Measurements from ENCODE around the gene TBC1D19.
"Not testable (repeated sequence)": the region's sequence is repeated elsewhere in the genome, so short reads cannot be mapped to it uniquely, and the experiment has no call there.

The TBC1D19 gene

GRCh38 chr4:26583865-26584652 is at the start of gene TBC1D19:
Gene TBC1D19, plus strand, starts transcription at chr4:26584084. Its CDS starts 110 bp downstream, at chr4:26584194.
- DNase-seq (ENCODE audit: low read depth): peak; percentile 90

GRCh38 chr4:26542991-26543390 is 40.9 kb upstream of the TBC1D19 start:
- DNase-seq (ENCODE audit: low read depth): no peak

- no peak for DNase-seq (ENCODE audit: low read depth)
Measured at GRCh38 chr4:26544421-26544820, 39.5 kb upstream of the TBC1D19 start.

GRCh38 chr4:26548379-26548778 is 35.5 kb upstream of the TBC1D19 start:
- not testable (repeated sequence) for DNase-seq (ENCODE audit: low read depth)

GRCh38 chr4:26557164-26557563 is 26.7 kb upstream of the TBC1D19 start:
- DNase-seq (ENCODE audit: low read depth): no peak

- no peak for DNase-seq (ENCODE audit: low read depth)
Measured at GRCh38 chr4:26558166-26558895, 25.6 kb upstream of the TBC1D19 start.

- DNase-seq (ENCODE audit: low read depth): no peak
Measured at GRCh38 chr4:26566133-26566532, 17.8 kb upstream of the TBC1D19 start.

GRCh38 chr4:26568446-26568994 is 15.4 kb upstream of the TBC1D19 start:
- peak; percentile 97 for DNase-seq (ENCODE audit: low read depth)

- DNase-seq (ENCODE audit: low read depth): no peak
Measured at GRCh38 chr4:26570596-26570995, 13.3 kb upstream of the TBC1D19 start.

- DNase-seq (ENCODE audit: low read depth): no peak
Measured at GRCh38 chr4:26573389-26573794, 10.5 kb upstream of the TBC1D19 start.

GRCh38 chr4:26574563-26574962 is 9.3 kb upstream of the TBC1D19 start:
- DNase-seq (ENCODE audit: low read depth): no peak

GRCh38 chr4:26576231-26576739 is 7.6 kb upstream of the TBC1D19 start:
- peak; percentile 53 for DNase-seq (ENCODE audit: low read depth)

- no peak for DNase-seq (ENCODE audit: low read depth)
Measured at GRCh38 chr4:26577066-26577465, 6.8 kb upstream of the TBC1D19 start.

GRCh38 chr4:26579169-26579568 is 4.7 kb upstream of the TBC1D19 start:
- DNase-seq (ENCODE audit: low read depth): no peak

- not testable (repeated sequence) for DNase-seq (ENCODE audit: low read depth)
Measured at GRCh38 chr4:26581341-26581740, 2.5 kb upstream of the TBC1D19 start.

GRCh38 chr4:26583538-26583864 is 383 bp upstream of the TBC1D19 start:
- DNase-seq (ENCODE audit: low read depth): no peak

- DNase-seq (ENCODE audit: low read depth): peak; percentile 28
Measured at GRCh38 chr4:26584725-26585124, 841 bp downstream of the TBC1D19 start.

GRCh38 chr4:26589705-26590104 is 5.8 kb downstream of the TBC1D19 start:
- DNase-seq (ENCODE audit: low read depth): no peak

- peak; percentile 76 for DNase-seq (ENCODE audit: low read depth)
Measured at GRCh38 chr4:26590639-26591038, 6.8 kb downstream of the TBC1D19 start.

GRCh38 chr4:26593557-26593956 is 9.7 kb downstream of the TBC1D19 start:
- not testable (repeated sequence) for DNase-seq (ENCODE audit: low read depth)

- no peak for DNase-seq (ENCODE audit: low read depth)
Measured at GRCh38 chr4:26594371-26594770, 10.5 kb downstream of the TBC1D19 start.

GRCh38 chr4:26594778-26595177 is 10.9 kb downstream of the TBC1D19 start:
- DNase-seq (ENCODE audit: low read depth): no peak

GRCh38 chr4:26596843-26597242 is 13.0 kb downstream of the TBC1D19 start:
- DNase-seq (ENCODE audit: low read depth): peak; percentile 16

Measured in ELR (cell line).